AG09309 (cell line): ENCODE measurements around the gene XK.

Source experiments
- DNase-seq: peaks from one replicate; pipeline ENCODE4 v3.0.0-alpha.2; 2010; ENCODE audit warnings: low read depth
- H3K4me3 ChIP-seq: 2 replicates; pipeline ENCODE4 v1.5.1; 2011; ENCODE audit warnings: mild to moderate bottlenecking, low read depth, low read length, moderate library complexity; ENCODE audit not compliant: control insufficient read depth
- CTCF ChIP-seq: IDR thresholded peaks from 2 replicates; pipeline ENCODE4 v1.5.1; 2011; ENCODE audit warnings: mild to moderate bottlenecking, low read depth, low read length, inconsistent platforms; ENCODE audit not compliant: insufficient read depth, control insufficient read depth; ENCODE audit errors: missing control alignments

The XK gene

GRCh38 chrX:37776283-37776986, 90.8 kb downstream of the XK start:
- no peak overlapping the region for H3K4me3 ChIP-seq
- no peak for DNase-seq
- no peak for TF ChIP-seq CTCF

GRCh38 chrX:37776987-37777325, 91.4 kb downstream of the XK start:
- no peak for TF ChIP-seq CTCF
- no peak for DNase-seq
- H3K4me3 ChIP-seq: no peak overlapping the region

- DNase-seq: no peak
- no peak within 1 kb of the TSS for H3K4me3 ChIP-seq
- TF ChIP-seq CTCF: no peak
Observed at GRCh38 chrX:37779857-37780256, 94.3 kb downstream of the XK start, which contains the start of gene CYBB. CYBB (plus strand) TSS chrX:37780059; CDS start chrX:37780078, 19 bp downstream.

GRCh38 chrX:37781081-37781480, 95.5 kb downstream of the XK start:
- no peak for TF ChIP-seq CTCF
- H3K4me3 ChIP-seq: no peak overlapping the region
- DNase-seq: no peak
